Measurements from ENCODE around the gene EIF3I. TPM values are rescaled to one million over a fixed set of nuclear protein-coding genes. Genes with fewer than 3 reads are reported as not detected.

EIF3I gene
- total RNA-seq, 2 donors from 2014 or later, result 142 to 264 TPM

GRCh38 chr1:32275424-32275823 is 53.2 kb downstream of the EIF3I start:
- Histone ChIP-seq H3K36me3 (no peaks in the 10 kb centered on the region), H3K9ac (ENCODE audit: low read depth in 2 of 2, low read length in 2 of 2) (no peak overlapping the region)
- intact Hi-C loops (cut with DNase I), result no loop called here

GRCh38 chr1:32276032-32276782 is 54.0 kb downstream of the EIF3I start:
- no peak overlapping the region for H3K27ac ChIP-seq
- intact Hi-C loops (cut with DNase I), result no loop called here
- no peak overlapping the region for H3K4me3 ChIP-seq
- TF ChIP-seq CTCF (IDR thresholded peaks at IDR 0.05), result no peak
- no peaks in the 10 kb centered on the region for H3K9me3 ChIP-seq
- H3K4me1 ChIP-seq, result no peaks in the 10 kb centered on the region
- H3K9ac ChIP-seq (ENCODE audit: low read depth in 2 of 2, low read length in 2 of 2), result no peak overlapping the region
- no peaks in the 10 kb centered on the region for H3K36me3 ChIP-seq
- H3K27me3 ChIP-seq, result no peaks in the 10 kb centered on the region
- DNase-seq, result no peak

More at GRCh38 chr1:32275424-32275823, 53.2 kb downstream of the EIF3I start:
- H3K9me3 ChIP-seq, result no peaks in the 10 kb centered on the region
- H3K27me3 ChIP-seq, result no peaks in the 10 kb centered on the region
- H3K27ac ChIP-seq, result no peak overlapping the region
- no peaks in the 10 kb centered on the region for H3K4me1 ChIP-seq
- TF ChIP-seq CTCF (IDR thresholded peaks at IDR 0.05), result no peak
- peak; percentile 44 for DNase-seq
- no peak overlapping the region for H3K4me3 ChIP-seq

Other genes starting within 250 kb of the EIF3I start
- 100 to 1,000 TPM; 105 to 147 TPM for gene KHDRBS1, start 208.5 kb upstream of the EIF3I start, total RNA-seq
- gene TMEM39B, start 149.5 kb upstream of the EIF3I start, total RNA-seq, result 10 to 100 TPM; 12.3 to 18.2 TPM
- gene KPNA6, start 114.4 kb upstream of the EIF3I start, total RNA-seq, result 10 to 100 TPM; 56.7 to 66.9 TPM
- gene TXLNA, start 42.7 kb upstream of the EIF3I start, total RNA-seq, result 10 to 100 TPM; 32.5 to 47.7 TPM
- 1 to 10 TPM; 2.8 to 5.1 TPM for gene CCDC28B, start 21.8 kb upstream of the EIF3I start, total RNA-seq
- 1 to 10 TPM; 1.8 to 4.3 TPM for gene IQCC, start 16.7 kb upstream of the EIF3I start, total RNA-seq
- not detected for gene DCDC2B, start 13.3 kb upstream of the EIF3I start, total RNA-seq
- 10 to 100 TPM; 20.3 to 27.0 TPM for gene TMEM234, start 54 bp upstream of the EIF3I start, total RNA-seq
- gene FAM167B, start 24.8 kb downstream of the EIF3I start, total RNA-seq, result 1 to 10 TPM; 4.2 to 5.5 TPM
- 10 to 100 TPM in 1 of 2 donors, 1 to 10 TPM in 1; 3.7 to 24.7 TPM for gene LCK, start 28.9 kb downstream of the EIF3I start, total RNA-seq
- gene HDAC1, start 69.7 kb downstream of the EIF3I start, total RNA-seq, result 100 to 1,000 TPM; 226 to 291 TPM
- gene MARCKSL1, start 113.8 kb downstream of the EIF3I start, total RNA-seq, result 100 to 1,000 TPM; 174 to 199 TPM
- gene FAM229A, start 140.1 kb downstream of the EIF3I start, total RNA-seq, result 1 to 10 TPM; 5.6 to 8.0 TPM
- gene TSSK3, start 140.1 kb downstream of the EIF3I start, total RNA-seq, result under 1 TPM; 0.61 to 0.99 TPM
- 10 to 100 TPM; 65.7 to 76.8 TPM for gene BSDC1, start 172.0 kb downstream of the EIF3I start, total RNA-seq
- not detected for gene ZBTB8B, start 242.7 kb downstream of the EIF3I start, total RNA-seq